Fibroblast of villous mesenchyme (primary cell): Measurements from ENCODE around the gene ASB18. TPM values are rescaled to one million over a fixed set of nuclear protein-coding genes. Genes with fewer than 3 reads are reported as not detected.
"Not testable (repeated sequence)": the region's sequence is repeated elsewhere in the genome, so short reads cannot be mapped to it uniquely, and the experiment has no call there.

Experiments used
- DNase-seq: peaks from one replicate; pipeline ENCODE4 v3.0.0-alpha.2; 2010; ENCODE audit warnings: low read depth
- H3K4me3 ChIP-seq: 2 replicates; pipeline ENCODE4 v1.5.1; 2011; ENCODE audit warnings: low read depth, mild to moderate bottlenecking, low read length
- CTCF ChIP-seq: IDR thresholded peaks from 2 replicates; pipeline ENCODE4 v1.5.1; 2012; ENCODE audit warnings: low read depth, mild to moderate bottlenecking, low read length; ENCODE audit not compliant: insufficient read depth
- total RNA-seq: library from RNA; depleted of rRNA; stranded (reverse); fragments of >200 nt; gene quantifications from 2 replicates; pipeline ENCODE4 v1.2.3, GENCODE V29; 2012

Gene ASB18
- total RNA-seq, 1 donor, result not detected

DNA sequence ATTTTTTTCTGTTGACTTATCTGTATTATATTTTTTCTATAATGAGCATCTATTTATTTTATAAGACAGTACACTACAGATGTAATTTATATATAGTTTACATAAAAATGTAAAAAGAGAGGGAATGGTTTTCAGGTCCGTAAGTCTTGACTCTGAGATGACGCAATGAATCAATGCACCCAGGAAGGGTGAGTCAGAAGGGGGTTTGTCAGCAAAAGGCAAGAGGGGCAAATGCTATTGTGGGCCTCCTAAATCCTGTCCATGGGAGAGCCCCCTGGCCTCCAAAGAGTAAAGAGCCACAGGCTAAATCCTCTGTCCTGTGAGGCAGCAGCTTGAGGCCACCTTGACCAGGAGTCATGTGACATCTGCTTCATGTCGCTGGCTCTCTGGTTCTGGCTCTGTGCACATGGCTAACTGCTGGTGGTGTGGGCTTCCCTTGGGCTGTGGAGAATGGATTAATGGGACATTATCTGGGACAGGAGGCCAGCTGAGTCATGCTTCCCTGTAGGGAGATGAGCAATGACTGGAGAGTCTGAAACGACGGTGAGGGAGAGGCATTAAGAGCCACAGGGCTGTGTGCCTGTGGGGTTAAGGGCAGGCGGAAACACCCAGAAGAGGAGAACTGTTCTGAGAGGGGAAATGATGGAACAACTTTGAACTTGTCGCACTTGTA, 22.8 kb upstream of the ASB18 start:
- no peak overlapping the region for H3K4me3 ChIP-seq
- no peak for TF ChIP-seq CTCF
- peak; percentile 0 for DNase-seq

DNA sequence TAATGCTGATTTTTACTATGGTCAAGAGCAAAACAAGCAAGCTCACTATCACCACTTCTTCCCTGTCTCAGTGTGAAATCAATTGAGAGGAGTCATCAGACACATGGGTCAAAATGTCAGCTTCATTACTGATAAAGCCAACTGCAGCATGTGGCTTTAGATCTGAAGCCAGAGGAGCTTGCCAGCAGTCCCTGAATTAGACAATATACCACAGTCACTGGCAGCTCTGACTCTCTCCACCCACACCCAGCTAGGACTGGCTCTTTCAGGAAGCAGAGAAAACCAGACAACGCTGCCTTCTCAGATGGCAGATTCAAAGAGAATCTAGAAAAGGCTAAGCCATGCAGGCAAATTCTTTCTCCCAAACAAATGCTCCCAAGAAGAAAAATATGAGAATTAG, 20.0 kb upstream of the ASB18 start:
- no peak for DNase-seq
- H3K4me3 ChIP-seq, result no peak overlapping the region
- TF ChIP-seq CTCF, result no peak

GRCh38 chr2:236282406-236282805, 18.2 kb upstream of the ASB18 start:
- no peak overlapping the region for H3K4me3 ChIP-seq
- DNase-seq, result no peak
- TF ChIP-seq CTCF, result no peak

GRCh38 chr2:236281423-236281822, 17.2 kb upstream of the ASB18 start:
- DNase-seq, result no peak

GRCh38 chr2:236273126-236273525, 8.9 kb upstream of the ASB18 start:
- no peak for TF ChIP-seq CTCF
- H3K4me3 ChIP-seq, result no peak overlapping the region
- no peak for DNase-seq

More at GRCh38 chr2:236281423-236281822, 17.2 kb upstream of the ASB18 start:
- TF ChIP-seq CTCF, result no peak
- no peak overlapping the region for H3K4me3 ChIP-seq

DNA sequence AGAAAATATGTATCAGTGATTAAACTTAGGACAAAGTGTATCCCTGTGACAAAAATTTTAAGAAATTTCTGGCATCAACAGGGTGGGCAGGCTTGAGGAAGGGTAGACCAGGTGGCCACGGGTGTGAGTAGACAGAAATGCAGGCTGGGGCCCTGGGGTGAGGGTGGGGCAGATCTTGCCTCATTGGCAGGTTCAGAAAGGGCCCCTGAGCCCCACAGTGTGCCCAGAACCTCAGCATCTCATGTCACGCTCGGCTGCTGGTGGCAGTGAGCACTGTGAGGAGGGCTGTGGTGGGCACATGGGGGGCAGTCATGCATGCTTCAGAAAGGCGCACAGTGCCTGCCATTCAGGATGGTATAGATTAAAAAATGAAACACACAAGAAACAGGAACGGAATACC, 7.6 kb upstream of the ASB18 start:
- DNase-seq, result no peak
- H3K4me3 ChIP-seq, result no peak overlapping the region
- TF ChIP-seq CTCF, result no peak

DNA sequence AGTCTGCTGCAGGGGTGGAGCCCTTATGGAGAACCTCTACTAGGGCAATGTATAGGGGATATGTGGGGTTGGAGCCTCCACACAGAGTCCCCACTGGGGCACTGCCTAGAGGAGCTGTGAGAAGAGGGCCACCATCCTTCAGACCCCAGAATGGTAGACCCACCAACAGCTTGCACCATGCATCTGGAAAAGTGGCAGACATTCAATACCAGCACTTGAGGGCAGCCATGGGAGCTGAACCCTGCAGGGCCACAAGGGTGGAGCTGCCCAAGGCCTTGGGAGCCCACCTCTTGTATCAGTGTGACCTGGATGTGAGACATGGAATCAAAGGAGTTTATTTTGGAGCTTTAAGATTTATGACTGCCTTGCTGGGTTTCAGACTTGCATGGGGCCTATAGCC, 5.7 kb upstream of the ASB18 start:
- not testable (repeated sequence) for H3K4me3 ChIP-seq, DNase-seq
